ENCODE results near the gene HLCS. TPM values are rescaled to one million over a fixed set of nuclear protein-coding genes. Genes with fewer than 3 reads are reported as not detected.

HLCS gene
- polyA plus RNA-seq, 1 of the 3 experiments (the other 2 are of a cell fraction): 13.0 TPM

DNA sequence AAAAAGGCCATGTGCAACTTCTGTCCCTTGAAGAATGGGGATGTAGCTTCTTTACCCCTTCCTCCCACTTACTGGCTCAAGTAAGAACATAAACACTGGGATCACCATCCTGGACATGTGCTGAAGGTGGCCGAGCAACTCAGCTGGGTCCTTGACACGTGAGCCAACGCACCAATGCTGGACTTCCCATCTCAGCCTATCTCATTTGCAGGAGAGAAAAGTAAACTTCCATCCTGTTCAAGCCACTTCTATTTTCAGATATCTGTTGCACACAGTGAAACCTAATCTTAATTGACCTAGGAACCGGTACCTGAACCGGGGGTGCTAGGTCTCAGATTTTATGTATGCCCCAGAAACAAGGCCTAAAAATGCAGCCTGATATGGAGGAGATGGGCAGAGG lies 75.3 kb downstream of the HLCS start:
- ChIA-PET POLR2A (no interaction called here), CTCF (interaction anchor here (0.6 kb wide), 1 partner anchor 89 kb away, joined by 3 read pairs; no protein-coding TSS in a partner anchor)
- no peak overlapping the region for H3K27ac ChIP-seq (ENCODE audit: low read depth in 2 of 2, low read length in 1 of 2)
- no peaks in the 10 kb centered on the region for H3K9me3 ChIP-seq
- 98% methylated on average over 5 of the region's 5 CpGs for WGBS (ENCODE audit: low lambda C conversion rate)
- H3K36me3 ChIP-seq (replicated peaks in 1 of 2; ENCODE audit: control insufficient read depth in 1 of 2, insufficient read depth in 2 of 2, low read length in 1 of 2): peaks cover 0 to 3% of the 10 kb centered on the region in 2 experiments
- no peaks in the 10 kb centered on the region for H4K20me1 ChIP-seq (ENCODE audit: insufficient read depth)
- no peak overlapping the region for H3K4me2 ChIP-seq
- H3K9me2 ChIP-seq: no peaks in the 10 kb centered on the region
- H3K4me1 ChIP-seq (ENCODE audit: control insufficient read depth in 1 of 2, insufficient read depth in 2 of 2, low read depth in 1 of 2, low read length in 1 of 2): peaks cover 4% of the 10 kb centered on the region in 2 experiments; a peak in 3 of 4 replicates
- no peaks in the 10 kb centered on the region for H3F3A ChIP-seq (replicated peaks; ENCODE audit: insufficient read depth)
- TF ChIP-seq MEF2A (IDR thresholded peaks at IDR 0.05; ENCODE audit: borderline replicate concordance, low read depth) (no peak), MXI1 (IDR thresholded peaks at IDR 0.05; ENCODE audit: low read depth, low read length) (no peak), RXRA (IDR thresholded peaks at IDR 0.05; ENCODE audit: borderline replicate concordance, low read depth) (no peak), EP300 (IDR thresholded peaks at IDR 0.05; ENCODE audit: borderline replicate concordance in 1 of 2, low read depth in 1 of 2, low read length in 1 of 2) (no peak), CHD2 (IDR thresholded peaks at IDR 0.05; ENCODE audit: low read length, partially characterized antibody) (no peak), JUND (IDR thresholded peaks at IDR 0.05) (no peak), GABPA (IDR thresholded peaks at IDR 0.05; ENCODE audit: low read depth) (no peak), YY1 (IDR thresholded peaks at IDR 0.05; ENCODE audit: low read depth) (no peak), ELF1 (IDR thresholded peaks at IDR 0.05) (no peak)
- TF ChIP-seq, protein P1, sequence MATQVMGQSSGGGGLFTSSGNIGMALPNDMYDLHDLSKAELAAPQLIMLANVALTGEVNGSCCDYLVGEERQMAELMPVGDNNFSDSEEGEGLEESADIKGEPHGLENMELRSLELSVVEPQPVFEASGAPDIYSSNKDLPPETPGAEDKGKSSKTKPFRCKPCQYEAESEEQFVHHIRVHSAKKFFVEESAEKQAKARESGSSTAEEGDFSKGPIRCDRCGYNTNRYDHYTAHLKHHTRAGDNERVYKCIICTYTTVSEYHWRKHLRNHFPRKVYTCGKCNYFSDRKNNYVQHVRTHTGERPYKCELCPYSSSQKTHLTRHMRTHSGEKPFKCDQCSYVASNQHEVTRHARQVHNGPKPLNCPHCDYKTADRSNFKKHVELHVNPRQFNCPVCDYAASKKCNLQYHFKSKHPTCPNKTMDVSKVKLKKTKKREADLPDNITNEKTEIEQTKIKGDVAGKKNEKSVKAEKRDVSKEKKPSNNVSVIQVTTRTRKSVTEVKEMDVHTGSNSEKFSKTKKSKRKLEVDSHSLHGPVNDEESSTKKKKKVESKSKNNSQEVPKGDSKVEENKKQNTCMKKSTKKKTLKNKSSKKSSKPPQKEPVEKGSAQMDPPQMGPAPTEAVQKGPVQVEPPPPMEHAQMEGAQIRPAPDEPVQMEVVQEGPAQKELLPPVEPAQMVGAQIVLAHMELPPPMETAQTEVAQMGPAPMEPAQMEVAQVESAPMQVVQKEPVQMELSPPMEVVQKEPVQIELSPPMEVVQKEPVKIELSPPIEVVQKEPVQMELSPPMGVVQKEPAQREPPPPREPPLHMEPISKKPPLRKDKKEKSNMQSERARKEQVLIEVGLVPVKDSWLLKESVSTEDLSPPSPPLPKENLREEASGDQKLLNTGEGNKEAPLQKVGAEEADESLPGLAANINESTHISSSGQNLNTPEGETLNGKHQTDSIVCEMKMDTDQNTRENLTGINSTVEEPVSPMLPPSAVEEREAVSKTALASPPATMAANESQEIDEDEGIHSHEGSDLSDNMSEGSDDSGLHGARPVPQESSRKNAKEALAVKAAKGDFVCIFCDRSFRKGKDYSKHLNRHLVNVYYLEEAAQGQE (IDR thresholded peaks at IDR 0.05; ENCODE audit: low read depth, low read length): no peak
- TF ChIP-seq, protein P2, sequence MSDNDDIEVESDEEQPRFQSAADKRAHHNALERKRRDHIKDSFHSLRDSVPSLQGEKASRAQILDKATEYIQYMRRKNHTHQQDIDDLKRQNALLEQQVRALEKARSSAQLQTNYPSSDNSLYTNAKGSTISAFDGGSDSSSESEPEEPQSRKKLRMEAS (IDR thresholded peaks at IDR 0.05; ENCODE audit: low read depth): no peak
- TF ChIP-seq, protein P3, sequence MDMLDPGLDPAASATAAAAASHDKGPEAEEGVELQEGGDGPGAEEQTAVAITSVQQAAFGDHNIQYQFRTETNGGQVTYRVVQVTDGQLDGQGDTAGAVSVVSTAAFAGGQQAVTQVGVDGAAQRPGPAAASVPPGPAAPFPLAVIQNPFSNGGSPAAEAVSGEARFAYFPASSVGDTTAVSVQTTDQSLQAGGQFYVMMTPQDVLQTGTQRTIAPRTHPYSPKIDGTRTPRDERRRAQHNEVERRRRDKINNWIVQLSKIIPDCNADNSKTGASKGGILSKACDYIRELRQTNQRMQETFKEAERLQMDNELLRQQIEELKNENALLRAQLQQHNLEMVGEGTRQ (IDR thresholded peaks at IDR 0.05; ENCODE audit: borderline replicate concordance, low read depth, low read length): no peak
- H2AFZ ChIP-seq (ENCODE audit: low read depth): no peak overlapping the region
- no peak overlapping the region for H3K9ac ChIP-seq
- no peak overlapping the region for H3K4me3 ChIP-seq (ENCODE audit: low read depth in 2 of 2, low read length in 1 of 2)
- H3K27me3 ChIP-seq (ENCODE audit: insufficient read depth): no peaks in the 10 kb centered on the region
- no peak for DNase-seq
- H3K79me2 ChIP-seq (ENCODE audit: insufficient read depth): no peaks in the 10 kb centered on the region

DNA sequence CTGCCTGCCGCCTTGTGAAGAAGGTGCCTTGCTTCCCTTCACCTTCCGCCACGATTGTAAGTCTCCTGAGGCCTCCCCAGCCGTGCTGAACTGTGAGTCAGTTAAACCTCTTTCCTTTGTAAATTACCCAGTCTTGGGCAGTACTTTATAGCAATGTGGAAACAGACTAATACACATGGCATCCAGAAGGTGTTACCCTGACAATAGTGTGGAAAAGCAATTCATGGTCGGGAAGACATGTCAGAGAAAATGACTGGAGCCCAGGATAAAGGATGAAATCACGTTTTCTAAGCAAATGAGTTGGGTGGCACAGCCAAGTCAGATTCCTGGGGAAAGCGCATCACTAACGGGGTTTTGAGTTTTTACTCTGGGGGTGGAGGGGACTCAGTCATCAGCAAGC lies 76.4 kb downstream of the HLCS start:
- Histone ChIP-seq H3K36me3 (replicated peaks in 1 of 2; ENCODE audit: control insufficient read depth in 1 of 2, insufficient read depth in 2 of 2, low read length in 1 of 2) (peaks cover 0 to 3% of the 10 kb centered on the region in 2 experiments), H4K20me1 (ENCODE audit: insufficient read depth) (no peaks in the 10 kb centered on the region), H3K4me3 (ENCODE audit: low read depth in 2 of 2, low read length in 1 of 2) (no peak overlapping the region), H3K27me3 (ENCODE audit: insufficient read depth) (no peaks in the 10 kb centered on the region), H3F3A (replicated peaks; ENCODE audit: insufficient read depth) (no peaks in the 10 kb centered on the region), H3K4me2 (no peak overlapping the region), H3K79me2 (ENCODE audit: insufficient read depth) (no peaks in the 10 kb centered on the region), H3K9me2 (no peaks in the 10 kb centered on the region), H2AFZ (ENCODE audit: low read depth) (no peak overlapping the region), H3K4me1 (ENCODE audit: control insufficient read depth in 1 of 2, insufficient read depth in 2 of 2, low read depth in 1 of 2, low read length in 1 of 2) (peaks cover 4% of the 10 kb centered on the region in 2 experiments; a peak in 3 of 4 replicates), H3K27ac (ENCODE audit: low read depth in 2 of 2, low read length in 1 of 2) (no peak overlapping the region), H3K9me3 (no peaks in the 10 kb centered on the region), H3K9ac (no peak overlapping the region)
- ChIA-PET POLR2A (no interaction called here), CTCF (interaction anchor here (1.3 to 1.6 kb wide), 2 partner anchors 39 to 142 kb away, joined by 3 read pairs; no protein-coding TSS in a partner anchor)
- TF ChIP-seq TCF12 (IDR thresholded peaks at IDR 0.05) (no peak), NFIC (IDR thresholded peaks at IDR 0.05; ENCODE audit: borderline replicate concordance) (no peak)
- no peak for DNase-seq
- 94% methylated on average over 8 of the region's 8 CpGs for WGBS (ENCODE audit: low lambda C conversion rate)
